Liver (tissue), 9 donors: ENCODE data around the gene SEL1L. TPM values are rescaled to one million over a fixed set of nuclear protein-coding genes. Genes with fewer than 3 reads are reported as not detected.

ENCODE experiments used
- DNase-seq: peaks from one replicate; pipeline ENCODE4 v3.0.0-alpha.2; 2017; ENCODE audit warnings: low spot score
- H3K27ac ChIP-seq, 2 donors: one replicate each; pipeline ENCODE4 v1.7.0; 2013; ENCODE audit warnings: inconsistent platforms in 2 of 2, low read length in 2 of 2, control low read depth in 1 of 2, low read depth in 1 of 2, mild to moderate bottlenecking in 1 of 2
- H3K27me3 ChIP-seq, 4 donors: one replicate each; pipeline versions ENCODE4 v1.6.1 to v1.7.0; 2013; ENCODE audit warnings: low read length in 3 of 4, inconsistent platforms in 1 of 4, mild to moderate bottlenecking in 1 of 4, moderate library complexity in 1 of 4; ENCODE audit not compliant: control insufficient read depth in 4 of 4, insufficient read depth in 4 of 4
- H3K36me3 ChIP-seq, 4 donors: one replicate each; pipeline versions ENCODE4 v1.6.1 to v1.7.0; 2013; ENCODE audit warnings: low read length in 3 of 4, mild to moderate bottlenecking in 3 of 4, low read depth in 1 of 4, moderate library complexity in 1 of 4; ENCODE audit not compliant: control insufficient read depth in 4 of 4, insufficient read depth in 3 of 4
- H3K4me1 ChIP-seq, 4 donors: one replicate each; pipeline versions ENCODE4 v1.6.1 to v1.7.0; 2013; ENCODE audit warnings: low read length in 3 of 4, mild to moderate bottlenecking in 3 of 4, moderate library complexity in 1 of 4; ENCODE audit not compliant: control insufficient read depth in 4 of 4, insufficient read depth in 4 of 4
- H3K4me3 ChIP-seq, 3 donors: one replicate each; pipeline versions ENCODE4 v1.6.1 to v1.7.0; 2013; ENCODE audit warnings: low read length in 3 of 3, control low read depth in 1 of 3, low read depth in 1 of 3, mild to moderate bottlenecking in 1 of 3
- H3K9ac ChIP-seq, 2 donors: one replicate each; pipeline ENCODE4 v1.7.0; 2013; ENCODE audit warnings: low read length in 2 of 2, mild to moderate bottlenecking in 2 of 2, moderate library complexity in 2 of 2, control low read depth in 1 of 2, low read depth in 1 of 2
- H3K9me3 ChIP-seq, 4 donors: one replicate each; pipeline versions ENCODE4 v1.6.1 to v1.7.0; 2013; ENCODE audit warnings: low read length in 3 of 4; ENCODE audit not compliant: control insufficient read depth in 4 of 4
- FOXA1 ChIP-seq: IDR thresholded peaks from 2 replicates; pipeline ENCODE4 v1.6.1; 2016; ENCODE audit warnings: antibody characterized with exemption
- FOXA2 ChIP-seq: IDR thresholded peaks from 2 replicates; pipeline ENCODE4 v1.6.1; 2016; ENCODE audit warnings: antibody characterized with exemption
- HNF4A ChIP-seq, 2 donors: conservative IDR thresholded peaks; 2 replicates each; pipeline ENCODE4 v1.6.1; 2016; ENCODE audit warnings: antibody characterized with exemption in 2 of 2, mild to moderate bottlenecking in 2 of 2
- HNF4G ChIP-seq: IDR thresholded peaks from 2 replicates; pipeline ENCODE4 v1.6.1; 2016; ENCODE audit warnings: antibody characterized with exemption
- JUND ChIP-seq, 2 donors: IDR thresholded peaks; 2 replicates each; pipeline ENCODE4 v1.6.1; 2016; ENCODE audit warnings: antibody characterized with exemption in 2 of 2
- NR2F2 ChIP-seq: IDR thresholded peaks from 2 replicates; pipeline ENCODE4 v1.6.1; 2016; ENCODE audit warnings: antibody characterized with exemption
- RXRA ChIP-seq, 2 donors: IDR thresholded peaks; 2 replicates each; pipeline ENCODE4 v1.6.1; 2017 to 2018; ENCODE audit warnings: antibody characterized with exemption in 2 of 2, mild to moderate bottlenecking in 1 of 2
- SP1 ChIP-seq: IDR thresholded peaks from 2 replicates; pipeline ENCODE4 v1.6.1; 2018; ENCODE audit warnings: antibody characterized with exemption, mild to moderate bottlenecking
- TAF1 ChIP-seq: conservative IDR thresholded peaks from 2 replicates; pipeline ENCODE4 v1.6.1; 2016; ENCODE audit warnings: antibody characterized with exemption, mild to moderate bottlenecking
- WGBS: extraction: QIAGEN DNeasy Blood & Tissue Kit; methylation state at CpG from one replicate; pipeline ENCODE4 v1.1.7; 2013; 5-methylcytosine and 5-hydroxymethylcytosine counted together
- polyA plus RNA-seq, 2 donors: library from polyadenylated mRNA; stranded (reverse) in 1 of 2; unstranded in 1 of 2; fragments of 200-250 nt in 1 of 2; fragments of >200 nt in 1 of 2; fragmentation: Nextera tagmentation in 1 of 2; extraction: Ambion mirVana in 1 of 2; gene quantifications; one replicate each; pipeline versions ENCODE4 v1.2.1 to v1.2.3, GENCODE V29; 2013 to 2015
- total RNA-seq, 2 donors: library from RNA; depleted of rRNA; stranded (reverse); fragments of >200 nt; gene quantifications; one replicate each; pipeline ENCODE4 v1.2.3, GENCODE V29; 2014
- TF ChIP-seq, protein P1 (sequence below): IDR thresholded peaks from 2 replicates; pipeline ENCODE4 v1.6.1; 2016; ENCODE audit warnings: antibody characterized with exemption, mild to moderate bottlenecking
- TF ChIP-seq, protein P2 (sequence below): IDR thresholded peaks from 2 replicates; pipeline ENCODE4 v1.6.1; 2016; ENCODE audit warnings: antibody characterized with exemption
- TF ChIP-seq, protein P3 (sequence below): IDR thresholded peaks from 2 replicates; pipeline ENCODE4 v1.6.1; 2016; ENCODE audit warnings: antibody characterized with exemption
- TF ChIP-seq, protein P4 (sequence below): IDR thresholded peaks from 2 replicates; pipeline ENCODE4 v1.6.1; 2016; ENCODE audit warnings: antibody characterized with exemption
- donor health status: healthy.
- donor health status: healthy.
- donor health status: healthy.
- donor health status: healthy.
- donor health status: healthy.

Gene SEL1L
- total and polyA plus RNA-seq, 4 donors: 40.7 to 117 (median 45.6) TPM

DNA sequence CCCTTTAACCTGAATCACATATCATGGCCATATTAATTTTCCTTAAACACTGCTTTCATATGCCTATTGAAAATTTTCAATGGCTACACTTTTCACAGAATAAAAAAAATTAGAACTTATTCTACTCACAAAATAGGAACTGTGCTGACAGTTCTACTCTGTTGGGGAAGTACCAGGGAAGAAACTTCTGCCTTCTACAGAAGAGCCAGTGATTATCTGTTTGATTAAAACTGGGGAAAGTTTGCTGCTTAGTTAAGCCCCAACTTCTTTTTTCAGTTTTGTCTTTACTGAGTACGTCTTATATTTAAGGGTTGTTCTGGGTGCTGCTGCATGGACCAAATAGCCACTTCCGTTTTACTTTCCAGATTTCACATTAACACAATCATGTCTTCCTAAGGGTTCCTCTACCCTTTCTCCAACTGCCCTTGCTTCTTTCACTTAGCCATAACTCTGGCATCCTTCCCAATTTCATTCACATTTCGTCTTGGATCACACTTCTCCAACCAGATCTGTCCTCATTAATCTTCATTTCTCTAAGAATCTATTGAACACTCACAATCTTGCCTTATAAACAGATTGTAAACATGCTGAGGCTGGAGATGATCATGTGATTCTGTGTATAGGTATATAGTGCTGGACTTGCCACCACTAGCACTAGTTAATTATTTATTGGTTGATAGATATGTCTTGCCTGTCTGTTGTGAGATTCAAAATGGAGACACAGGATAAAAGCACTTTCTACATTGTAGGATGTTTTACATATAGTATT is 1.9 kb upstream of the SEL1L start:
- H3K9ac ChIP-seq: no peak overlapping the region

DNA sequence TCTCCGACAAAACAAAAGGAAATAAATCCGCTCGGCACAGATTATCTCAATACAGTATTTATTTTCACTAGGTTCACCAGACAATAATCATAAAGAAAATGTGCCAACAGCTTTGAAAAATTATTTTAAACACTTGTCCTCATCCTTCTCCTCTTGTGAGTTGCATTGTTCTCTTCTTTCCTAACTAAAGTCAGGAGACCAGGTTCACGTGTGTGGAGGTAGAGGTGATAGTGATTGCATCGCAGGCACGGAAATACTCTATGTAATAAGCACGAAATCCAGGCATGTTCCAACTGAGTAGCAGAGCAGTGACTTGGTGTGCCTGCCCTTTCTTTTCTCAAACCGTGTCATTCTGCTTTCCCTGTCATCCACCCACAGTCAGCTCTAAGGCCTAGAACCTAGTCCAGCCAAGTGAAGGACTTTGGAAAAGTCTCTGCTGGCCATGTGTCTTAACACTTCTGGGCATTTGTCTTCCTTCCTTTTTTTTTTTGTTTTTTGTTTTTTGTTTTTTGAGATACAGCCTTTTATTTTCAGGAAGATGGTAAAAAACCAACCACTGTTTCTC is 939 bp upstream of the SEL1L start:
- Histone ChIP-seq H3K4me3 (peak overlapping the region in 2 of 3 donors; percentile 20 to 24), H3K9ac (peak overlapping the region in 1 of 2 donors; percentile 8), H3K27me3 (no peaks in the 10 kb centered on the region), H3K9me3 (no peaks in the 10 kb centered on the region), H3K36me3 (no peaks in the 10 kb centered on the region), H3K27ac (peak overlapping the region; percentile 63 to 66), H3K4me1 (peaks cover 2 to 52% (median 36%) of the 10 kb centered on the region in 4 donors)
- peak in 1 of 2 donors; percentile 4 for TF ChIP-seq RXRA (IDR thresholded peaks at IDR 0.05)
- no peak for TF ChIP-seq SP1
- WGBS: 34% methylated on average over 8 of the region's 8 CpGs
- DNase-seq: no peak

More for the DNA sequence above, 1.9 kb upstream of the SEL1L start:
- H3K9me3 ChIP-seq: no peaks in the 10 kb centered on the region
- no peak overlapping the region for H3K27ac ChIP-seq
- H3K27me3 ChIP-seq: no peaks in the 10 kb centered on the region
- 79% methylated on average over 3 of the region's 3 CpGs for WGBS
- DNase-seq: no peak
- H3K4me3 ChIP-seq: no peak overlapping the region
- H3K4me1 ChIP-seq: peaks cover 2 to 44% (median 29%) of the 10 kb centered on the region in 4 donors
- no peaks in the 10 kb centered on the region for H3K36me3 ChIP-seq
- TF ChIP-seq SP1 (no peak), RXRA (IDR thresholded peaks at IDR 0.05) (no peak), JUND (IDR thresholded peaks at IDR 0.05) (no peak), FOXA2 (no peak), TAF1 (no peak), NR2F2 (no peak), HNF4G (no peak), HNF4A (conservative IDR thresholded peaks at IDR 0.05) (no peak), FOXA1 (no peak)
- TF ChIP-seq, protein P1, sequence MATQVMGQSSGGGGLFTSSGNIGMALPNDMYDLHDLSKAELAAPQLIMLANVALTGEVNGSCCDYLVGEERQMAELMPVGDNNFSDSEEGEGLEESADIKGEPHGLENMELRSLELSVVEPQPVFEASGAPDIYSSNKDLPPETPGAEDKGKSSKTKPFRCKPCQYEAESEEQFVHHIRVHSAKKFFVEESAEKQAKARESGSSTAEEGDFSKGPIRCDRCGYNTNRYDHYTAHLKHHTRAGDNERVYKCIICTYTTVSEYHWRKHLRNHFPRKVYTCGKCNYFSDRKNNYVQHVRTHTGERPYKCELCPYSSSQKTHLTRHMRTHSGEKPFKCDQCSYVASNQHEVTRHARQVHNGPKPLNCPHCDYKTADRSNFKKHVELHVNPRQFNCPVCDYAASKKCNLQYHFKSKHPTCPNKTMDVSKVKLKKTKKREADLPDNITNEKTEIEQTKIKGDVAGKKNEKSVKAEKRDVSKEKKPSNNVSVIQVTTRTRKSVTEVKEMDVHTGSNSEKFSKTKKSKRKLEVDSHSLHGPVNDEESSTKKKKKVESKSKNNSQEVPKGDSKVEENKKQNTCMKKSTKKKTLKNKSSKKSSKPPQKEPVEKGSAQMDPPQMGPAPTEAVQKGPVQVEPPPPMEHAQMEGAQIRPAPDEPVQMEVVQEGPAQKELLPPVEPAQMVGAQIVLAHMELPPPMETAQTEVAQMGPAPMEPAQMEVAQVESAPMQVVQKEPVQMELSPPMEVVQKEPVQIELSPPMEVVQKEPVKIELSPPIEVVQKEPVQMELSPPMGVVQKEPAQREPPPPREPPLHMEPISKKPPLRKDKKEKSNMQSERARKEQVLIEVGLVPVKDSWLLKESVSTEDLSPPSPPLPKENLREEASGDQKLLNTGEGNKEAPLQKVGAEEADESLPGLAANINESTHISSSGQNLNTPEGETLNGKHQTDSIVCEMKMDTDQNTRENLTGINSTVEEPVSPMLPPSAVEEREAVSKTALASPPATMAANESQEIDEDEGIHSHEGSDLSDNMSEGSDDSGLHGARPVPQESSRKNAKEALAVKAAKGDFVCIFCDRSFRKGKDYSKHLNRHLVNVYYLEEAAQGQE: no peak
- TF ChIP-seq, protein P2, sequence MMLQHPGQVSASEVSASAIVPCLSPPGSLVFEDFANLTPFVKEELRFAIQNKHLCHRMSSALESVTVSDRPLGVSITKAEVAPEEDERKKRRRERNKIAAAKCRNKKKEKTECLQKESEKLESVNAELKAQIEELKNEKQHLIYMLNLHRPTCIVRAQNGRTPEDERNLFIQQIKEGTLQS: no peak
- TF ChIP-seq, protein P3, sequence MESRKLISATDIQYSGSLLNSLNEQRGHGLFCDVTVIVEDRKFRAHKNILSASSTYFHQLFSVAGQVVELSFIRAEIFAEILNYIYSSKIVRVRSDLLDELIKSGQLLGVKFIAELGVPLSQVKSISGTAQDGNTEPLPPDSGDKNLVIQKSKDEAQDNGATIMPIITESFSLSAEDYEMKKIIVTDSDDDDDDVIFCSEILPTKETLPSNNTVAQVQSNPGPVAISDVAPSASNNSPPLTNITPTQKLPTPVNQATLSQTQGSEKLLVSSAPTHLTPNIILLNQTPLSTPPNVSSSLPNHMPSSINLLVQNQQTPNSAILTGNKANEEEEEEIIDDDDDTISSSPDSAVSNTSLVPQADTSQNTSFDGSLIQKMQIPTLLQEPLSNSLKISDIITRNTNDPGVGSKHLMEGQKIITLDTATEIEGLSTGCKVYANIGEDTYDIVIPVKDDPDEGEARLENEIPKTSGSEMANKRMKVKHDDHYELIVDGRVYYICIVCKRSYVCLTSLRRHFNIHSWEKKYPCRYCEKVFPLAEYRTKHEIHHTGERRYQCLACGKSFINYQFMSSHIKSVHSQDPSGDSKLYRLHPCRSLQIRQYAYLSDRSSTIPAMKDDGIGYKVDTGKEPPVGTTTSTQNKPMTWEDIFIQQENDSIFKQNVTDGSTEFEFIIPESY: no peak
- TF ChIP-seq, protein P4, sequence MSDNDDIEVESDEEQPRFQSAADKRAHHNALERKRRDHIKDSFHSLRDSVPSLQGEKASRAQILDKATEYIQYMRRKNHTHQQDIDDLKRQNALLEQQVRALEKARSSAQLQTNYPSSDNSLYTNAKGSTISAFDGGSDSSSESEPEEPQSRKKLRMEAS: no peak
